NCI-H748 (cell line): Measurements from ENCODE around the gene HS6ST3.
A peak's percentile ranks its signal among the peaks of the same experiment; 100 is the strongest.
"Not testable (repeated sequence)": the region's sequence is repeated elsewhere in the genome, so short reads cannot be mapped to it uniquely, and the experiment has no call there.

ENCODE experiments used
- DNase-seq: peaks from one replicate; lab custom pipeline; 2025; ENCODE audit not compliant: unreplicated experiment; lab: John Stamatoyannopoulos, UW

HS6ST3 gene

DNA sequence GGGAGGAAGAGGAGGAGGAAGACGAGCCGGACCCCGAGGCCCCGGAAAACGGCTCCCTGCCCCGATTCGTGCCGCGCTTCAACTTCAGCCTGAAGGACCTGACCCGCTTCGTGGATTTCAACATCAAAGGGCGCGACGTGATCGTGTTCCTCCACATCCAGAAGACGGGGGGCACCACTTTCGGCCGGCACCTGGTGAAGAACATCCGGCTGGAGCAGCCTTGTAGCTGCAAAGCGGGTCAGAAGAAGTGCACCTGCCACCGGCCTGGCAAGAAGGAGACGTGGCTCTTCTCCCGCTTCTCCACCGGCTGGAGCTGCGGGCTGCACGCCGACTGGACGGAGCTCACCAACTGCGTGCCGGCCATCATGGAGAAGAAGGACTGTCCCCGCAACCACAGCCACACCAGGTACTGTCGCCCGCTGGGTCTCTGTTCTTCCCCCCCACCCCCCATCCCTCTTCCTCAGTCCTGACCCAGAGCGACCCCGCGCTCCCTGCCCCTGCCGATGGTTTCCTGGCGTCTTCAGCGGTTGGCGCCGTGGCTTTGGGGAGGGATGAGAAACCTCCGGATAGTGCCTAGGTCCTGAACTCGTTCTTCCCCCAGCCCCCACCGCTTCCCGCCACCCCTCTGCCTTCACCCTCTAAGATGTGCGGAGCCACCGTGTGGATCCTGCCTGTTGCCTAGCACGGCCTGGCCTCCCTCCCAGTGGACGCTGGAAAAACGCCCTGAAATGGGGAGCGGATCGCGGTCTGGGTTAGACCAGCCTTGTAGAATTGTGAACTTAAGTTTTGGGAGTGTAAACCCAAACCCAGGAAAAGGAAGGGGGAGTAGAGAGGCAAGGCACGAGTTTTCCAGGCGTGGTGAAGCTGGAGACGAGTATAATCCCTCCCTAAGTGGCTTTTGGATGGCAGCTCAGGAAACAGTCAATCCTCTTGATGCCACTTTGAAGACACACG lies 1.5 kb downstream of the HS6ST3 start:
- DNase-seq, result peak; percentile 56

DNA sequence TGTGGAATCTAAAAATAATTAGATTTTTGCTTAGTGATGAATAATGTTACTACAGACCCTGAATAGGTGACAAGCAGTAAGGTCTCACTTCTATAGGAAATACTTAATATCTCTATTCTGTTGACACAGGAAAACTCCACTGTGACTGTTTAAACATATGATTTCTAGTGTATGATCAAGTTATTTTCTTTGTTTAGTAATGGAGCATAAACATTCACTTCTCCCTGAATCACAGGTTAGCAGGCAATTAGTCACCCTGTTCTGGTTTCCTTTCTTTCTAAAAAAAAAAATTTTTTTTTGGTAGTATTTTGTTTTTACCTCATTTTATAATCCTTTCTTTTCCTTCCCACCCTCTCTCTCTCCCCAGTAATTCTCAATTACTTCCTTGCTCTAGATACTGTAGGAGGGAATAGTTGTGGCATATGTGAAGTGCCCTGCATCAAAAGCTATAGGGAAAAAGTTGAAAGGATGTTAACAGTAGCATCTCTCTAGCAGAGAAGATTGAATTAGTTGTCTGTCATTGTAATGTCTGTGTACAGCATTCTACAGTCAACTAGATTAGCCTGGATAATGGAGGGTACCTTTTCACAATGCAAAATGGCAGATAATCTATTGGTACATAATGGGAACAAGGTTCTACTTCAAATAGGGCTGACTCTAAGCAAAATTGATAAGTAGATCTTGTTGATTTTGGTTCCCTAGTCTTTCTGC lies 3.5 kb downstream of the HS6ST3 start:
- DNase-seq, result no peak

DNA sequence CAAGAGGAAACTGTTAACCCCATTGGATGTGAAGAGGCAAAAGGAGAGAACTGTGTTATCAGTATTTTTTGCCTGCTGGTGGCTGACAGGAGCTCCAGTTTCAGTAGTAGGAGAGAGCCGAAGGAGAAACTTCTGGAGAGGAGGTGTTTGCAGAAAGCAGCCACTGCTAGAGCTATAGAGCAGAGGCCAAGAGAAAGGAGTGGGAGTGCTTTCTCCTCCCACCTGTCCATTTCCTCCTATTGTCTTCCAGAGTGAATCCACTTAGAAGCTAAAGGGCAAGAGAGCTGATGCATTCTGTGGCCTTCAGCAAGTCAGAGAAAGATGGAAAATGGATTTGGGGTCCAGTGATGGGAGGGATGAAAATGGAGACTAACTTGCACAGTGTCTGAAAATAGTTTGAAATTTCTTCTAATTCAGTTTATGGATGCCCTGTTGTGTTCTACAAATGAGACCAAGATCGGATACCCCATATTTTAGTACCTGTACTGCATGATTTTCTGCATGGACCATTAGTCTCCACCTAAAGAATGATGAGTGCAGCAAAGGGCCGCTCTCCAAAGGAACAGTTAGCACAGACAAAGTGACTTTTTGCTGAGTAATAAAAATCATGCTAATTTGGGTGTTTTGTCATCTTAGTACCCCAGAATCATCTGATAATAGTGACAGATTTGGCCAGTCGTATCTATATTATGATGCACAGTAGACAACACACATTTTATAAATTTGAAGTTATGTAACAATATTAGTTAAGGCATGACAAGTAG lies 10.7 kb downstream of the HS6ST3 start:
- no peak for DNase-seq

DNA sequence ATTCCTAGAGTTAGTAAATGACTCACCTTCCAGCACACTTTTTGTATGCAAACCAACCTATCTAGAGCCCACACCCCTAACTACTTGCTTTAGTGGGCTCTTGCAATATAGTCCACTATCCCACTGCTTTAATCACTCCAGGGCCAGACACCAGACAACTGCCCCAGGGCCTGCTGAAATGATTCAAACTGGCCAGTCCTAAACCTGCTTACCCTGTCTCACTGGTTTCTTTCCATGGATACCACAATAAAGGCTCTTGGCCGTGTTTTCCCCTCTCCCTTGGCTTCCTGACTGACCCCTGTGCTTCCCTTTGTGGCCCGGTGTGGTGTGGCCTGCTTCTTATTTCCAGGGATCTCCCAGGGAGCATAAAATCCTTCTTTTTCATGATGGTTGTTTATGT lies 14.6 kb downstream of the HS6ST3 start:
- no peak for DNase-seq

DNA sequence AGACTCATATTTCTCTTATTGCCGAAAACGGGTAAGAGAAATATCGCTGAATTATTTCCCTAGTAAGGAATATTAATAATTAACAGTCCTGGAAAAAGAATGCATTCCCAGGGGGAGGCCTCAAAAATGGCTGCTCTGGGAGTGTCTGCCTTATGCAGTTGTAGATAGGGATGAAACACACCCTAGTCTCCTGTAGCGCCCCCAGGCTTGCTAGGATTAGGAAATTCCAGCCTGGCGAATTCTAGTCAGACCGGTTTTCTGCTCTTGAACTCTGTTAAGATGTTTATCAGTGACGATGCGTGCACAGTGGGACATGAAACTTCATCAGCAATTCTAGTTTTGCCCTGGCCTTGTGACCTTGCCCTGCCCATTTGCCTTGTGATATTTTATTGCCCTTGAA lies 18.2 kb downstream of the HS6ST3 start:
- DNase-seq, result peak; percentile 43

DNA sequence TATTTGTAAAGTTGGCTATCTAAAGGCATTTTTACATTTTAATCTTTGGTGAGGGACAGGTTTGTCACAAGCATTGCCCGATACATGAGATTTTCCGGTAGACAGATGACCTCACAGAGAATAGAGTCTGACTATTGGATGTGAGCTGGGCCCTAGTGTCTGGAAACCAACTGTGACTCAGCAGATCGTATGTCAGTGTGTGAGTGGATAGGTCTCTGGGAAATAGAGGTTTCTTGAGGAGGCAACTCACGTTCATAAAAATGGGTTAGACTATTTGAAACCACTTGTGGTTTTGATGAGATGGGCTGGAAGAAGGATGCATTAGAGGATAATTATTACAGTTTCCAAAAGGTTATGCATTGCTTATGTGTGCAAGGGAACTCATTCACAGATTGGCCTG lies 19.2 kb downstream of the HS6ST3 start:
- no peak for DNase-seq

DNA sequence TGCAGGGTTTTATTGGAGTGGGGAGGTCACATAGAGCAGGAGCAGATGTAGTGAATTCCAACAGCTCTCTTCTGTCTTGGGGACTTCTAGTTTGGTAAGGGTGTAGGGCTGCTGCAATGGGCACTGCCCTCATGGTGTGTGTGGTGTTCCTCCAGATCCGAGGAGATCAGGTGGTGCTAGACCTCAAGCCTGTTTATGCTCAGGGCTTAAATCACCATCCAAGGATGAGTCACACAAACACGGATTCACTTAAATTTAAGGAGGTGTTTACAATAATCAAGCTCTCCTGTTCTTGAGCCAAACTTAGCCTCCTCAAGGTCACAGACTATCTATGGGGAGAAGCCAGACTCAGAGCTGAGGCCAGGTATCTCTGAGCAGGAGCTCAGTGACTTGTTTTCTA lies 23.0 kb downstream of the HS6ST3 start:
- DNase-seq, result no peak

DNA sequence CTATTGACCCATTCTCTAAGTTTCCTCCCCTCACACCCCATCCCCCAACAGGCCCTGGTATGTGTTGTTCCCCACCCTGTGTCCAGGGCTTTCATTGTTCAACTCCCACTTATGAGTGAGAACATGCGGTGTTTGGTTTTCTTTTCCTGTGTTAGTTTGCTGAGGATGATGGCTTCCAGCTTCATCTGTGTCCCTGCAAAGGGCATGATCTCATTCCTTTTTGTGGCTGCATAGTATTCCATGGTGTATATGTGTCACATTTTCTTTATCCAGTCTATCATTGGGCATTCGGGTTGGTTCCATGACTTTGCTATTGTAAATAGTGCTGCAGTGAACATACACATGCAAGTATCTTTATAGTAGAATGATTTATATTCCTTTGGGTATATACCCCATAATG lies 25.5 kb downstream of the HS6ST3 start:
- DNase-seq, result not testable (repeated sequence)

DNA sequence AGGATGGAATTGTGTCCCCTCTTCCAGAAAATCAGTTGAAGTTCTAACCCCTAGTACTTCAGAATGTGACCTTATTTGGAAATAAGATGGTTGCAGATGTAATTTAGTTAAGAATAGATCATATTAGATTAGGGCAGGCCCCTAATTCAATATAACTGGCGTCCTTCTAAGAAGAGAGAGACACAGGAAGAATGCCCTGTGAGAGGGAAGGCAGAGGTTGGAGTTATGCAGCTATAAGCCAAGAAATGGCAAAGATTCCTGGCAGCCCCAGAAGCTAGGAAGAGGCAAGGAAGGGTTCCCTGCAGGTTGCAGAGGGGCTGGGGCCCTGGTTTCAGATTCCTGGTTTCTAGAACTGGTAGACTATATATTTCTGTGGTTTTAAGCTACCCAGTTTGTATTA lies 30.0 kb downstream of the HS6ST3 start:
- DNase-seq, result no peak

DNA sequence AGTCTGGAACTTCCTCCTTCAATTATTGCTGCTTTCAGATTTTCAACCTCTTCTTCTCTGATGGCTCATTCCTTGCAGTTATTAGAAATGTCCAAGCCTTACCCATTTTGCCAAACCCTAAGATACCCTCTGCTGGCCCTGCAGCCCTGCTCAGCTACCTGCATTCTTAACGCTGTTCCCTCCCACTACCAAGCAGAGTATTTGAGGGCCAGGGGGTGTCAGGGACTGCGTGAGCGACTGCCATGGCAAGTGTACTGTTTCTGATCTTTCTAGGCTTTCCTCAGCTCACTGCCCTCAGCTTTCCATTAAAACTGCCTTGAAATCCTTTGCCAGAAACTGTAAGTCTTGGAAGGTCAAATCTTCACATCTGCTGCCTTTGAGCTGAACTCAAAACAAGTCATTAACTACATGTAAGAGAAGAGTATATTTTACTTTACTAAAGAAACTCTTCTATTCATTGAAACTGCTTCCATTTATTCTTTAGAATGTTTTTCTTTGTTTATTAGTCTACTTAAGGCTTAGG lies 41.0 kb downstream of the HS6ST3 start:
- no peak for DNase-seq

DNA sequence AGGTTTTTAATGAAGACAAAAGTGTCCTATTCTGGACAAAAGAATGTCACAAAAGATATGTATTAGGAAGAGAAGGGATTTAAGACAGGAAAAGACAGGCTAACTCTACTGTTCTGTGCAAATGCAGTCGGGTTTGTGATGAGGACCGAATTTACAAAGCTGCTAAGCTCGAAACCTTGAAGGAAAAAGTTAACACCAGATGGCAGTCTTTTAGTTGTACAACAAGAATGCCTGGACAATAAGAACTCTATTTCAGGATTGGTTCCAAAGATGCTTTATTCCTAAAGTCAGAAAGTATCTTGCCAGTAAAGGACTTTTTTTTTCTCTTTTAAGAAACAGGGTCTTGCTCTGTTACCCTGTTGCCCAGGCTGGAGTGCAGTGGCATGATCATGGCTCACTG lies 51.1 kb downstream of the HS6ST3 start:
- peak; percentile 44 for DNase-seq

DNA sequence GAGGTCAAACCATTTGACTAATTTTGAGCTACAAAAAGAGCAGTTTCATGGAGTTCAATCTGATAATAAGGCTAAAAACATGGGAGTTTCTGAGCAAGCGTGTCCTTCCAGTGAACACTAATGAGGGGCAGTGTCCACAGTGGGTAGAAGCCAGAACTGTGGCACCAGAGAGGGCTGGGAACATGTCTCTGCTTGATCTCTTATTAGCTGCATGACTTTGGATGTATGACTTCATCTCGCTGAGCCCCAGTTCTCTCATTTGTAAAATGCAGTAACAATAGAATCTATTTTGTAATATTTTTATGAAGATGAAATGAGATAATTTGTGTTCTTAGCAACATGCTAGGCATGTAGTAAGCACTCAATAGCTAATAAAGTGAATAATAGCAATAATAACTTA lies 69.8 kb downstream of the HS6ST3 start:
- DNase-seq, result no peak

DNA sequence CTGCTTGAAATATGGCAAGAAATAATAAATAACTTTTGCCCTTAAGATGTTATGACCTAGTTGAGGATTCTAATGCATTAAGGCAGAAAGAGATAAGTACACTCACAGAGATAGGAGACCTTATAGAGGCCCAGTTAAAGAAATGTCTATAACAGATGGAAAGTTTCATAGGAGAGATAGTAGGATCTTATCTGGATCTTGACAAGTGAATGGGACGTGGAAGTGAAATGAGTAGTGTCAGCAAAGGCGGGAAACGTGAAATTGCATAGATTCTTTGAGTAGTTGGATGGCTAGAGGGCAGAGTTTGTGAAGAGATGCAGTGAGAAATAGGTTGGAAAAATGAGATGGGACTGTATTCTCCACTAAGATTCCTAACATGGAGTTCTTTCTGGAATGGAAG lies 71.2 kb downstream of the HS6ST3 start:
- no peak for DNase-seq

DNA sequence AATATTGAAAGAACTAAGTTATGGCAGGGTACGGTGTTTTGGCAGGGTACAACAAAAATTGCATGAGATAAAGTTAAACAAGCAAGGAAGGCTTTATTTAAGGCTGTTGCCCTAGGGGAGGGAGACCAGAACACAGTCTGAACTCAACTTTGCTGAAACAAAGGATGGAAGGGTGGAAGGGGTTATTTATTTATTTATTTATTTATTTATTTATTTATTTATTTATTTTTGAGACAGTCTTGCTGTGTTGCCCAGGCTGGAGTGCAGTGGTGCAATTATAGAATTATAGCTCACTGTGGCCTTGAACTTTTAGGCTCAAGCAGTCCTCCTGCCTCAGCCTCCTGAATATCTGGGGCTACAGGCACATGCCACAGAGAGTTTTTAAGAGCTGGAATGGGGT lies 75.9 kb downstream of the HS6ST3 start:
- no peak for DNase-seq

DNA sequence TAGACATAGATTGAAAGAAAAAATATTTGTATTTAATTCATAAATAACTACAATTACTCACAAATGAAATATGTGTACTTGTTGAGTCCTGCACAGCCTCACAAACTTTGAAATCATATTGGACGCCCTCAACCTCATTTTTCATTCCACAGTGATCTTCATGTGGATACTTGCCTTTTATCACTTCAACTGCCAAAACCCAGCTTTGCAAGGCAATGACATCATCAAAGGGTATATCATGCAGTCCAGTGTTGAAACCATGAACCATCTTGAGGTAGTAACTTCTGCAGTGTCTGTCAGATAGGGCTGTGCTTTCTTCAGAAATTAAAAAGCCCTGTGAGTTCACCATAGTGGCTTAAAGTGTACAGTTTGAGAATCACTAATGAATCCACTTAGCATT lies 82.2 kb downstream of the HS6ST3 start:
- no peak for DNase-seq

DNA sequence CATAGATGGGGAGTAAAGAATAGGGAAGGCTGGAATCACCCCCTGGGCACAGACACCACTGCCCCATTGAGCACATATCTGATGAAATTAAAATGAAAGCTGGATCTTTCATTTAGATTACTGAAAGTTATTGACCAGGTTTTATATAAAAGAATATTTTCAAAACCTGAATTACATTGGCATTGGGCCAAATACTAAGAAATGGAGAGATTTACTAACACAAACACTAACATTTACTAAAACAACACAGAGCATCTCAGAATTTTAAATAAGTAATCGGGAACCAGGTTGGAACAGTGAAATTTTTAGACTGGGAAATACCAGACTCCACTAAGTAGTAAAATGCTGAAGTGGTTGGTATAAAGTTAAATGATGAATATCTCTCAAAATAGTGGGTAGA lies 88.9 kb downstream of the HS6ST3 start:
- no peak for DNase-seq

DNA sequence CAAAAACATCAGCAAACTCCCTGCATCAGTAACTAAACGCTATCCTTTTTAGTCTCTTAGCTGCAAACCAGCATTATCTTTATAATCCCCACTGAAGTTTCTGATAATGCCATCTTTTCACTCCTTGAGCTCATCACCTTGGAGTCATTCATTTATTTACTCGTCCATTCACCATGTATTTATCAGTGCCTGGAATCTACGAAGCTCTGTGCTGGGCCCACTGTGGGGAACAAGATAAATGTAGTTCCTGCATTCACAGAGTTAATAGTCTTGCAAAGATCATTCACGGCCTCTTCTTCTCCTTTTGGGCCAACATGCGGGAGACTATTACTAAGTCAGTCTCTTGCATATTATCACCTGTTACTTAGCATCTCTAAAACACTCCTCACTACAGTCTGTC lies 89.4 kb downstream of the HS6ST3 start:
- DNase-seq, result no peak

DNA sequence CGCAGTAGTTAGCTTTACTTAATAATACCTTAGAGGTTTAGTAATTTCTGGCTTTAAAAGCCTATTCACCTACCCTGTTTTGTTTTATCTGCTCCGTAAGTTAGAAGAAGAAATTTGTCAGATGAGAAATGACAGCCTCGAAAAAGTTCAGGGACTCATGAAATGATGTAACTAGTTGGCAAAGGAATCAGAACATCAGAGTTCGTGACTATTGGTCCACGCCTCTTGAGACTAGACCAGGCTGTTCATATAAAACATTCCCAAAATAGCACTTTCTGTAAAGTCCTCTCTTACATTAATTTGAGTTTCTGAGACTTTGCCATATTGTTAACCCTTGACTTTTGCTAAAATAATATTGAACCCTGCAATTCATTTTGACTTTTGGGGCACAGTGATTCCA lies 92.0 kb downstream of the HS6ST3 start:
- DNase-seq, result no peak

DNA sequence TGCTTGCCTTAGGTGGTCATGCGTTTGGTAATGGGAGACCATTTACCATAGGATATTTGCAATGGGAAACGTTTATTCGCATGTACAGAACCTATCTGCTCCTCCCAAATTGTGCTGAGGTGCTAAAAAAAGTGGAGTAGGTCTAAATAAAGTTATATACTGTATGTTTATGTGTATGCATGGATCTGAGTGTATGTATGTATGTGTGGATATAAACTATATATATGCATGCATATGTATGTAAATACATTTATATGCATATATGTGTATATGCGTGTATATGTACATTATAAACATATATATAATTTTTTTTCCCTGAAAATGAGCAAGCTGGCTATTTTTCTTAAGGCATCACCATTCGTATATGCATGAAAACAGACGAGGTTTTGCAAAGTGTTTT lies 95.9 kb downstream of the HS6ST3 start:
- DNase-seq, result no peak

DNA sequence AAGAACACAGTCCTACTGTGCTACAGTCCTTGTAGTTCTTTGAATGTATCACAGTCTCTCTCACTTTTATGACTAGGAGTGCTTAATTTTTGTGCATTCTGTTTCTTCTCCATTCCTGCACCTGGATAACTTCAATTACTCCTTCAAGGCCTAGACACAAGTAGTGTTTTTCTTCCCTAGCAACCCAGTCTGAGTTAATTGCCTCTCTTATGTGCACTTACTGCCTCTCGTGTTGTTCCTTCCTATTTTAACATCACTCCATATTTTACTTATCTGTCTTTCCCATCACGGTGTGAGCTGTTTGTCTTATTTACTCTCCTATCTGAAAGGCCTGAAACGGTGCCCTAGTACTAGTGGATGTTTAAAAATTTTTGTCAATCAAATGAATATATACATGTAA lies 101.5 kb downstream of the HS6ST3 start:
- DNase-seq, result no peak

DNA sequence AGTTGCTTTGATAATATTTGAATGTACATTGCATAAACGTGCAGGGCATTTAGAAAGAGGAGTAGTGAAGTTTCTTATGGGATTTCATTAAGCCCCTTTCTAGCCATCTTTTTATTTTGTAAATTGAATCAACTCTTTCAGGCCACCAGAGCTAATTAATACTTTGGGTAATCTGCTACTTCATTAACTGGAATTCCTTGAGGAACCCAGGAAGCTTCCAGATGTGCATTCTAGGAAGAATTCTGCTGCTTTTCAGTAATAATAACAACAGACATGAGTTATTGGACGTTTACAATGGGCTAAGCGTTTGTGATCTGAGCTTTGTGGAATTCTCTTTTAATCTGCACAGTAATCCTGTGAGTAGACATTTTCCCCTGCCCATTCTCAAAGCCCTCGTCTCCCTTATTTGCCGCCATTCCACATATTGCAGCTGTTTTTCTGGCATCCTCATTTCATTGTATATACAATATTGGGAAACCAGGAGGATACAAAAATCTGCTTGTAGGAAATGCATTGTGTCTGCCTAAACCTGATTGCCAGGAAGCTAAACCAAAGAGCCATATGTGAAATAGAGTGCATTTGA lies 103.9 kb downstream of the HS6ST3 start:
- no peak for DNase-seq
